ENCODE measurements around the gene NDUFC1. TPM values are rescaled to one million over a fixed set of nuclear protein-coding genes. Genes with fewer than 3 reads are reported as not detected.

NDUFC1 gene
- total and polyA plus RNA-seq, 9 of the 15 experiments (the other 6 are each of a cell fraction or from before 2014, with no cell fraction given), result 58.9 to 378 (median 120) TPM

DNA sequence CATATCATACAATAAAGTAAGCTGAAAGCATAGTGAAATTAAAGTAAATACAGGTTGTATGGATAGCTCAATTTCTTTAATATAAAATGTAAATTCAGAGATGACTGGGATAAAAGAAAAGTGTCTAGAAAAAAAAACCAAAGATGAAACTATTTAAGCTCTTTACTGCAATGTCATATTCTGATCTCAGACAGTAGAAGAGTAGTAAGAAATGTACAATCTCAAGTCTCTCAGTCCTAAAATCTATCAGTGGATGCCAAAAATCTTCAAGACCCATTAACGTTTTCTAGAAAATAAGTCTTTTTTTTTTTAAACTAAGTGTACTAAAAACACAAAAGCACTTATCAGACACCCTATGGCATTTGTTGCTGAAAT, 36.1 kb downstream of the NDUFC1 start:
- Histone ChIP-seq H3K9me1 (ENCODE audit: control insufficient read depth, insufficient read depth, low read length) (no peaks in the 10 kb centered on the region), H3K36me3 (ENCODE audit: control insufficient read depth, insufficient read depth, low read length) (no peaks in the 10 kb centered on the region), H3K4me2 (ENCODE audit: insufficient read depth, low read length) (peak overlapping the region; percentile 71), H3K4me1 (replicated peaks in 1 of 2; ENCODE audit: control insufficient read depth in 2 of 2, insufficient read depth in 2 of 2, low read length in 2 of 2) (peaks cover 5 to 14% of the 10 kb centered on the region in 2 experiments; a peak in 4 of 5 replicates), H3K27ac (ENCODE audit: extremely low read depth, low read depth, low read length) (peak overlapping the region; percentile 16; the same call in 2 of the 3 replicates), H2AFZ (ENCODE audit: low read depth, low read length) (peak overlapping the region; percentile 88), H3K79me2 (ENCODE audit: control insufficient read depth, insufficient read depth, low read length) (no peaks in the 10 kb centered on the region), H3K4me3 (peak overlapping the region; percentile 13; the same call in 1 of the 2 replicates), H3K9me3 (replicated peaks; ENCODE audit: control insufficient read depth, insufficient read depth, low read depth, low read length) (no peaks in the 10 kb centered on the region), H4K20me1 (replicated peaks; ENCODE audit: control insufficient read depth, insufficient read depth, low read length) (0 out of 2 replicates have a peak, but pooled peaks cover 6% of the 10 kb centered on the region), H3K27me3 (ENCODE audit: control insufficient read depth in 2 of 2, insufficient read depth in 2 of 2, low read length in 2 of 2) (no peaks in the 10 kb centered on the region), H3K9ac (ENCODE audit: insufficient read depth in 1 of 2, low read depth in 2 of 2, low read length in 2 of 2) (peak overlapping the region in 1 of 2 experiments; percentile 39; a peak in 1 of 4 replicates)
- TF ChIP-seq, protein P1, sequence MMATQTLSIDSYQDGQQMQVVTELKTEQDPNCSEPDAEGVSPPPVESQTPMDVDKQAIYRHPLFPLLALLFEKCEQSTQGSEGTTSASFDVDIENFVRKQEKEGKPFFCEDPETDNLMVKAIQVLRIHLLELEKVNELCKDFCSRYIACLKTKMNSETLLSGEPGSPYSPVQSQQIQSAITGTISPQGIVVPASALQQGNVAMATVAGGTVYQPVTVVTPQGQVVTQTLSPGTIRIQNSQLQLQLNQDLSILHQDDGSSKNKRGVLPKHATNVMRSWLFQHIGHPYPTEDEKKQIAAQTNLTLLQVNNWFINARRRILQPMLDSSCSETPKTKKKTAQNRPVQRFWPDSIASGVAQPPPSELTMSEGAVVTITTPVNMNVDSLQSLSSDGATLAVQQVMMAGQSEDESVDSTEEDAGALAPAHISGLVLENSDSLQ (IDR thresholded peaks at IDR 0.05), result no peak
- no peak for TF ChIP-seq CBX1 (IDR thresholded peaks at IDR 0.05; ENCODE audit: low read depth)
- 0 out of 2 replicates have a peak, but pooled peaks have one; percentile 21 for TF ChIP-seq ZBTB40 (IDR thresholded peaks at IDR 0.05)
- TF ChIP-seq ZBTB40 (CRISPR knock-in tag; IDR thresholded peaks at IDR 0.05), result no peak
- peak; percentile 75 for TF ChIP-seq SMARCB1 (IDR thresholded peaks at IDR 0.05; ENCODE audit: insufficient read length, low read depth)
- TF ChIP-seq ZNF589 (CRISPR knock-in tag; IDR thresholded peaks at IDR 0.05; ENCODE audit: low read depth), result 0 out of 2 replicates have a peak, but pooled peaks have one; percentile 13
- ChIA-PET POLR2A (interaction anchor here (0.7 to 1.3 kb wide), 5 partner anchors 10 to 178 kb away, joined by 3 to 5 read pairs (median 3); partner anchors contain the start of gene NAA15), CTCF (ENCODE audit: low intra/inter-chr PET ratio) (no interaction called here)
- in situ Hi-C loops (cut with MboI) (no loop called here), intact Hi-C loops (cut with micrococcal nuclease) (no loop called here)
- TSS peak; percentile 70 for BruUV-seq (replicated peaks)
- peak; percentile 28 for ATAC-seq
- DNase-seq (ENCODE audit: extremely low read depth in 1 of 4, low spot score in 3 of 4), result no peak
- 0% methylated on average over 1 of the region's 1 CpG for WGBS (ENCODE audit: insufficient coverage, low coverage, missing lambda C conversion rate)
- FAIRE-seq, result no peak

All from K562 (cell line).